Heart left ventricle (tissue), 16 donors: ENCODE data around the gene RRAGB. TPM values are rescaled to one million over a fixed set of nuclear protein-coding genes. Genes with fewer than 3 reads are reported as not detected.
"Not testable (repeated sequence)": the region's sequence is repeated elsewhere in the genome, so short reads cannot be mapped to it uniquely, and the experiment has no call there.

Experiments
- ATAC-seq, 4 donors: fragments of 200-7000 bp; cut with Tn5 transposase; one replicate each; pipeline ENCODE4 v1.9.1; 2020 to 2022; ENCODE audit warnings: moderate library complexity in 4 of 4, mild to moderate bottlenecking in 3 of 4, moderate number of reproducible peaks in 1 of 4
- DNase-seq, 5 donors: peaks; one replicate each; pipeline ENCODE4 v3.0.0-alpha.2; 2020
- H3K27ac ChIP-seq, 12 donors: fragments of 200-600 bp; sonication (generic) in 4 of 12; one replicate each; pipeline versions ENCODE4 v1.5.0 to v1.8.0; 2016 to 2022; ENCODE audit warnings: mild to moderate bottlenecking in 2 of 12
- H3K27me3 ChIP-seq, 9 donors: fragments of 200-600 bp; sonication (generic) in 2 of 9; one replicate each; pipeline versions ENCODE4 v1.5.1 to v1.8.0; 2016 to 2022; ENCODE audit warnings: mild to moderate bottlenecking in 3 of 9
- H3K36me3 ChIP-seq, 9 donors: fragments of 200-600 bp; sonication (generic) in 2 of 9; one replicate each; pipeline versions ENCODE4 v1.5.0 to v1.8.0; 2018 to 2022; ENCODE audit warnings: mild to moderate bottlenecking in 2 of 9
- H3K4me1 ChIP-seq, 12 donors: fragments of 200-600 bp; sonication (generic) in 4 of 12; one replicate each; pipeline versions ENCODE4 v1.5.0 to v1.8.0; 2016 to 2022; ENCODE audit warnings: mild to moderate bottlenecking in 3 of 12
- H3K4me3 ChIP-seq, 12 donors: fragments of 200-600 bp; sonication (generic) in 4 of 12; one replicate each; pipeline versions ENCODE4 v1.5.0 to v1.8.0; 2017 to 2022; ENCODE audit warnings: mild to moderate bottlenecking in 9 of 12, moderate library complexity in 4 of 12
- H3K9me3 ChIP-seq, 12 donors: fragments of 200-600 bp; sonication (generic) in 4 of 12; one replicate each; pipeline versions ENCODE4 v1.5.0 to v1.8.0; 2016 to 2022; ENCODE audit warnings: mild to moderate bottlenecking in 1 of 12
- CTCF ChIP-seq, 12 donors: fragments of 200-600 bp; sonication (generic) in 4 of 12; IDR thresholded peaks; one replicate each; pipeline versions ENCODE4 v1.5.0 to v1.8.0; 2018 to 2022; ENCODE audit warnings: antibody characterized with exemption in 12 of 12, mild to moderate bottlenecking in 5 of 12
- POLR2A ChIP-seq, 2 donors: fragments of 450-650 bp; IDR thresholded peaks; one replicate each; pipeline ENCODE4 v1.6.1; 2017; ENCODE audit warnings: antibody characterized with exemption in 2 of 2, mild to moderate bottlenecking in 2 of 2, moderate library complexity in 2 of 2
- WGBS, 4 donors: extraction: QIAGEN DNeasy Blood & Tissue Kit in 2 of 4; methylation state at CpG; one replicate each; pipeline versions ENCODE4 v1.1.5 to v1.1.7; 2013 to 2018; 5-methylcytosine and 5-hydroxymethylcytosine counted together
- intact Hi-C, 10 donors: fragments of 100-400 bp; cut with DNase I; formaldehyde crosslinking; loops; one replicate each; pipeline versions ENCODE4 v1.11.1 to v1.14.2; 2022
- long read RNA-seq, 3 donors: library from polyadenylated mRNA; unstranded; transcript quantifications; one replicate each; pipeline ENCODE4 v2.0.0, GENCODE V29; 2020 to 2021
- polyA plus RNA-seq, 2 donors: library from polyadenylated mRNA; stranded (reverse); fragments of 200-250 nt; gene quantifications; one replicate each; pipeline ENCODE4 v1.2.3, GENCODE V29; 2013
- total RNA-seq, 9 donors: library from RNA; depleted of rRNA in 2 of 9; stranded (reverse); fragments of >200 nt in 2 of 9; fragmentation: NEBNext Ultra II Directional in 3 of 9; extraction: Animal tissue kit (Norgen Biotek cat#: 25700) in 3 of 9; gene quantifications; one replicate each; pipeline versions ENCODE4 v1.1.0 to v1.2.4, GENCODE V29; 2016 to 2023
- donor health status: ischemic (EF 13 %, LVEDD 7.1; RV severe dilation, severe dysfunction).
- donor health status: healthy with polysubstance abuse.
- donor health status: DM: no; HTN: yes; CAD: no.
- donor health status: DM: no; HTN: no; CAD: no.
- donor health status: ischemic (EF 25% LVEDD 6.9; RV normal size, moderate dysfunction).
- donor health status: ischemic (EF 25% LVEDD 5.7; RV mildly dilated, moderate dysfunction).
- donor health status: healthy.
- donor health status: DM: yes; HTN: yes; CAD: no.
- donor health status: ischemic (EF 35%, LVEDD 5.7; RV mildly dilated, moderate dysfunction).
- donor health status: nonischemic (EF 11% LVEDD 7.7; RV severe dilation, severe dysfunction).
- donor health status: DM: yes; HTN: yes; CAD: no.
- donor health status: PGD.
- donor health status: ischemic (EF 29% LVEDD 5.4; RV normal size, mild dysfunction).
- donor health status: nonischemic (EF 23%, LVEDD 6.1; RV moderate dilation, normal function).

The RRAGB gene, protein sequence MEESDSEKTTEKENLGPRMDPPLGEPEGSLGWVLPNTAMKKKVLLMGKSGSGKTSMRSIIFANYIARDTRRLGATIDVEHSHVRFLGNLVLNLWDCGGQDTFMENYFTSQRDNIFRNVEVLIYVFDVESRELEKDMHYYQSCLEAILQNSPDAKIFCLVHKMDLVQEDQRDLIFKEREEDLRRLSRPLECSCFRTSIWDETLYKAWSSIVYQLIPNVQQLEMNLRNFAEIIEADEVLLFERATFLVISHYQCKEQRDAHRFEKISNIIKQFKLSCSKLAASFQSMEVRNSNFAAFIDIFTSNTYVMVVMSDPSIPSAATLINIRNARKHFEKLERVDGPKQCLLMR
- 10 to 100 TPM in 5 of 9 donors, 1 to 10 TPM in 4; 8.1 to 16.1 (median 11.5) TPM for total RNA-seq
- 10 to 100 TPM; 11.3 to 13.6 TPM for polyA plus RNA-seq
- long read RNA-seq, donor 1, transcript RRAGB-201 (11 exons, 1,573 nt): minor isoform, 7 of 25 reads
- long read RNA-seq, donor 1, transcript RRAGB-202 (10 exons, 2,061 nt): major isoform, 13 of 25 reads
- long read RNA-seq, donor 1, partial matches to known transcripts: 2 of 25 reads
- long read RNA-seq, donor 1, other reads (novel, unspliced or antisense): 3 of 25 reads
- long read RNA-seq, donor 2, transcript RRAGB-201 (11 exons, 1,573 nt): minor isoform, 28 of 82 reads
- long read RNA-seq, donor 2, transcript RRAGB-202 (10 exons, 2,061 nt): major isoform, 41 of 82 reads
- long read RNA-seq, donor 2, partial matches to known transcripts: 4 of 82 reads
- long read RNA-seq, donor 2, other reads (novel, unspliced or antisense): 9 of 82 reads
- long read RNA-seq, donor 3, transcript RRAGB-201 (11 exons, 1,573 nt): major isoform, 7 of 18 reads
- long read RNA-seq, donor 3, transcript RRAGB-202 (10 exons, 2,061 nt): minor isoform, 6 of 18 reads
- long read RNA-seq, donor 3, partial matches to known transcripts: 0 of 18 reads
- long read RNA-seq, donor 3, other reads (novel, unspliced or antisense): 5 of 18 reads

- H3K36me3 ChIP-seq: peaks cover 0 to 35% (median 15%) of the 10 kb centered on the region in 9 donors
- H3K4me1 ChIP-seq: peaks cover 0 to 21% (median 2%) of the 10 kb centered on the region in 12 donors
- WGBS, 4 donors: 1 to 38% (median 18%) methylated on average over 29 to 46 of the region's 46 CpGs
- intact Hi-C loops: loop anchor here in 2 of 10 donors (5.0 to 10.0 kb wide), 4 partner anchors 189 to 583 kb away; partner anchors contain the start of gene KLF8 (in 1 of the 2)
- peak within 1 kb of the TSS; percentile 62 to 89 (median 86) for H3K27ac ChIP-seq
- DNase-seq (peak; percentile 93 to 96 (median 94)), ATAC-seq (peak; percentile 100)
- no peaks in the 10 kb centered on the region for H3K27me3 ChIP-seq
- TF ChIP-seq POLR2A (IDR thresholded peaks at IDR 0.05): no peak
- TF ChIP-seq CTCF (IDR thresholded peaks at IDR 0.05): peak in 11 of 12 donors; percentile 23 to 58 (median 45)
- H3K4me3 ChIP-seq: peak within 1 kb of the TSS; percentile 51 to 99 (median 70)
- H3K9me3 ChIP-seq: no peaks in the 10 kb centered on the region
Measured at GRCh38 chrX:55717521-55718497, at the start of gene RRAGB. TSS of gene RRAGB (plus strand) at chrX:55717749. CDS start at chrX:55718328, 579 bp downstream.

DNA sequence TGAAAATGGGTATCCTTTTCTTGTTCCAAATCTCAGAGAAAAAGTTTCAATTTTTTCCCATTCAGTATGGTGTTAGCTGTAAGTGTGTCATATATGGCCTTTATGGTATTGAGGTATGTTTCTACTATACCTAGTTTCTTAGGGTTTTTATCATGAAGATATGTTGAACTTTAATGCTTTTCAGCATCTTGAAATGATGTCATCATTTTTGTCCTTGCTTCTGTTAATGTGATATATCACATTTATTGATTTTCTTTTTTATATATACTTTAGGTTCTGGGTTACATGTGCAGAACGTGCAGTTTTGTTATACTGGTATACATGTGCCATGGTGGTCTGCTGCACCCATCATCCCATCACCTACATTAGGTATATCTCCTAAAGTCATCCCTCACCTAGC lies 49.5 kb upstream of the RRAGB start:
- Histone ChIP-seq H3K9me3 (peaks cover 0 to 34% (median 0%) of the 10 kb centered on the region in 12 donors), H3K36me3 (no peaks in the 10 kb centered on the region), H3K27ac (no peak overlapping the region), H3K4me3 (no peak overlapping the region), H3K4me1 (no peaks in the 10 kb centered on the region), H3K27me3 (no peaks in the 10 kb centered on the region)
- intact Hi-C loops: no loop called here
- DNase-seq (no peak), ATAC-seq (no peak)
- no peak for TF ChIP-seq POLR2A (IDR thresholded peaks at IDR 0.05)
- TF ChIP-seq CTCF (IDR thresholded peaks at IDR 0.05): no peak
- WGBS, 4 donors: 41 to 63% (median 47%) methylated on average over 1 of the region's 1 CpG

DNA sequence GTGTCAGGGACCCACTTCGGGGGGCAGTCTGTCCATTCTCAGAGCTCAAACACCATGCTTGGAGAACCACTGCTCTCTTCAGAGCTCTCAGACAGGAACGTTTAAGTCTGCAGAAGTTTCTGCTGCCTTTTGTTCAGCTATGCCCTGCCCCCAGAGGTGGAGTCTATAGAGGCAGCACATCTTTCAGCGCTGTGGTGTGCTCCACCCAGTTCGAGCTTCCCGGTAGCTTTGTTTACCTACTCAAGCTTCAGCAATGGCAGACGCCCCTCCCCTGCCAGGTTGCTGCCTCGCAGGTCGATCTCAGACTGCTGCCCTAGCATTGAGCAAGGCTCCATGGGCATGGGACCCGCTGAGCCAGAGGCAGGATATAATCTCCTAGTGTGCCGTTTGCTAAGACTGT lies 29.0 kb upstream of the RRAGB start:
- peaks cover 0 to 30% (median 0%) of the 10 kb centered on the region in 12 donors for H3K9me3 ChIP-seq
- 74 to 87% (median 78%) methylated on average over 3 to 10 of the region's 10 CpGs for WGBS, 4 donors
- intact Hi-C loops, H3K27me3 ChIP-seq, H3K36me3 ChIP-seq, H3K4me3 ChIP-seq, DNase-seq, H3K4me1 ChIP-seq, ATAC-seq, H3K27ac ChIP-seq: not testable (repeated sequence)
